ENCODE data around the gene OR51A2. TPM values are rescaled to one million over a fixed set of nuclear protein-coding genes. Genes with fewer than 3 reads are reported as not detected.
"Not testable (repeated sequence)": the region's sequence is repeated elsewhere in the genome, so short reads cannot be mapped to it uniquely, and the experiment has no call there.

OR51A2 gene, protein sequence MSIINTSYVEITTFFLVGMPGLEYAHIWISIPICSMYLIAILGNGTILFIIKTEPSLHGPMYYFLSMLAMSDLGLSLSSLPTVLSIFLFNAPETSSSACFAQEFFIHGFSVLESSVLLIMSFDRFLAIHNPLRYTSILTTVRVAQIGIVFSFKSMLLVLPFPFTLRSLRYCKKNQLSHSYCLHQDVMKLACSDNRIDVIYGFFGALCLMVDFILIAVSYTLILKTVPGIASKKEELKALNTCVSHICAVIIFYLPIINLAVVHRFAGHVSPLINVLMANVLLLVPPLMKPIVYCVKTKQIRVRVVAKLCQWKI
- not detected for total RNA-seq

DNA sequence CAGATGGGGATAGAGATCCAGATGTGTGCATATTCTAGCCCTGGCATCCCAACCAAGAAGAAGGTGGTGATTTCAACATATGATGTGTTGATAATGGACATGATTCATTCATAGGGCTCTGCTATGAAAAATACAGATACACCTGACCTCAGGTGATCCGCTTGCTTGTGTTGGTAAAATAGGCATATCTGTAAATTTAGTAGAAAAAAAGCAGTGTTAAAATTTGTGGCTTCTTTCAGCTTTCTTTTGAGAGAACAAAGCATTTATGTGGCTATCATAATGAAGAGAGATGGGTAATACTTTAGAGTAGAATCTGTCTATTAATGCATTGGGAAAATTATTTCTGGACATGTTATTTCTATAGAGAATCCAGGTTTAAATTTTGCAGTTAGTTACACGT is at the start of gene OR51A2:
Gene OR51A2 (minus strand): TSS at position 101 of the 400 bp plus-strand sequence. CDS start 0 bp downstream, at position 101.
- DNase-seq (ENCODE audit: low spot score); ATAC-seq: not testable (repeated sequence)

DNA sequence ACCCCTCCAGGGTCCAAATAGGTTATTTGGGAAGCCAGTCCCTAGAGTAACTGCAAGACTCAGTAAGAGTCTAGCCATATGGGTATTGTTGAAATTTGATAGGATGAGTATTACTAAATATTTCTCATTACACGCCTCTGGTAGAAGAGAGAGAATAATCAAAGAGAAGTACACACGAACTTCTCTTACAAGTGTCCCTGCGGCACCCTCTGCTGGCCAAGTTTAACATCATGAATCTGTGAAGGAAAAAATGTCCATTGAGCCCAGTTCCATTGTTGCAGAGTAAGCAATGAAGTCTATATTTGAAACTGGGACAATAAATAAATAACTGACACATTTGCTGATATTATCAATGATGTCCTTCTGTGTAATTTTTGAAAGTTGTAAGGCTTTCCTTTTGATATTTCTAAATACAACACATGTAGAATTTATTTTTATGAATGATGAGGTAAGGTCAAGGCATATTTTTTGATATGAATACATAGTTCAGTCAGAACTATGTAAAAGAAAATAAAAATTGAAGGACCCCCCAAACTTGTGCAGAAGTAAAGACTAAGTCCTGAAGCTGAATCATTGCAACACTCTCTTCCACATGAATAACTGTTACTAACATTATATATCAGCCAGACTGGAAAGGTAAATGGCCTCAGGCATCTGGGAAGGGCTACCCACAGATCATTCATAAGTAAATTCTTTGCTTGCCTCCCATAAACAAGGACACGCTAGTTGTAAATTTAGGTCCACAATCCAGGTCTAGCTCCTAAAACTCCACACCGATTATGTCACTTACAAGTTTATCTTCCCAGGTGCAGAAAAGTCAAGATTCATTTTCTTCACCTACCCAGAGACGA is 49.1 kb upstream of the OR51A2 start:
- peak; percentile 86 for ATAC-seq
- DNase-seq (ENCODE audit: low spot score): peak; percentile 50

DNA sequence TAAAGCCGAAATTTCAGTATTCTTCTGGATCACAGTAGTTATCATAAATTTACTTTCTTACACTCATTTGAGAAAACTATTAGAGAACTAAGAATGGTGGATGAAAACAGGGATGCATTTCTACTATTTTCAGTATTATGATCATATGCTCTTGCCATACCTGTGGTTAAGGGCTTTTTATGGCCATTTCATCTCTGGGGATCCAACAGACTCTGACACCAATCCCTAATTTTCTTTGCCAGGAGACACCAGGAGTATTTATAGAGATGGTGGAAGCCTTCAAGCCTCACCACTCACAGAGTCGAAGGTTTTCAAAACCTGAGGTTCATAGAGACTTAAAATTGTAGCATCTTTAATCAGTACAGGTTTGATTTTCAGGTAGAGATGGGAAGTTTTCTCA is 39.0 kb upstream of the OR51A2 start, which contains the start of gene OR51L1:
Gene OR51L1 (plus strand): TSS at position 301 of the 400 bp plus-strand sequence. CDS start 4,132 bp downstream, outside the sequence.
- DNase-seq (ENCODE audit: low spot score): no peak

GRCh38 chr11:4991060-4991459 is 35.5 kb upstream of the OR51A2 start:
- DNase-seq (ENCODE audit: low spot score) (no peak), ATAC-seq (no peak)

More for the DNA sequence above, 39.0 kb upstream of the OR51A2 start, which contains the start of gene OR51L1:
- ATAC-seq: no peak

DNA sequence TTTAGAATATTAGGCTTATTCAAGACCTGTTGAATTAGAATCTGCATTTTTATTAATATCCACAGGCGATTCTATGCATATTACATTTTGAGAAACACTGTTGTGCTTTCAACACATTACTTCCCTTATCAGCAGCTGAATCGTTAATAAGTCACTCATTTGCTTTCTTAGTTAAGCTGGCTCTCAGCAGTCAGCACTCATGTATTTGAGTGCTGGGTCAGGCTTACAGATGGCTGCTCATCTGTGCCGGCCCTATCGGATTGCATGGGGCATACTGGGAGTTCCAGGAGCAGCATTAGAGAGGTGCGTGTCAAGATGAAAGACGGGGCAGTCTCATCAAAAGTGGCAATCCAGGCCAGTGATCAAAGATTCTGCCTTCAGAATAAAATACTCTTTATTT is 28.3 kb upstream of the OR51A2 start:
- DNase-seq (ENCODE audit: low spot score) (no peak), ATAC-seq (peak; percentile 62)

DNA sequence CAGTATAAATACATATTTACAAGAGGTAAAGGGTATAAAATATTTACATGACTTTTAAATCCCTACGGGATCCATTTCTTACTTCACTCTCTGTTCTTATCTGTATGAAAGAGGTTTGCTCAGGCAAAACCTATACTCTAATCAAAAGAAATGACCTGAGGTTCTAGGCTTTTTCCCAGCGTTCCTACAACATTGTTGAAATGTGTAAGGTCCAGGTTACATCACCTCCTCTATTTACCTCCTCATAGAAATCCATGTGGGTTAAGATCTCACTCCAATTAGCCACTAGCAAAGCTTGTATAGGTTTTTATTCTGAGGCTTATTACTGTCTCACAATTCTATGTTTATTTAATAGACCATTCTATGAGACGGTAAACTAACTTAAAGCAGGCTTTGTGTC is 27.2 kb upstream of the OR51A2 start:
- peak; percentile 54 for ATAC-seq
- no peak for DNase-seq (ENCODE audit: low spot score)

DNA sequence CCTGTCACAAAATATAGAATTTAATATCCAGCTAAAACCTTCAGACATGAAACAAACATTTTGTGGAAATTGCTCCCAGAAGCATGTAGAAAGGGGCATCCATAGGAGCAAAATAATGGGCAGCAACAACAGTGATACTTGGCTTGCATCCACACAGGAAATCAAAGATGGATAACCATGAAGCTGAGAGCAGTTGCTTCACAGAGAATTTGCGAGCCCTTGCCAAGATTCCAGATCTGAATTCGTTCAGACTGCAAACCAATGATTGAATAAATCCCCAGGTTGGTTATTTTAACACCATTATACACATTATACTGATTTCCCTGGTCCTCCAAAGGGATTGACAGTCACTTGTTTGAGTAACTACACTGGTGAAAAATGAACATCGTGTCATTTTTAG is 23.5 kb upstream of the OR51A2 start:
- DNase-seq (ENCODE audit: low spot score) (no peak), ATAC-seq (no peak)

GRCh38 chr11:4975436-4975835 is 19.9 kb upstream of the OR51A2 start:
- DNase-seq (ENCODE audit: low spot score) (no peak), ATAC-seq (no peak)

DNA sequence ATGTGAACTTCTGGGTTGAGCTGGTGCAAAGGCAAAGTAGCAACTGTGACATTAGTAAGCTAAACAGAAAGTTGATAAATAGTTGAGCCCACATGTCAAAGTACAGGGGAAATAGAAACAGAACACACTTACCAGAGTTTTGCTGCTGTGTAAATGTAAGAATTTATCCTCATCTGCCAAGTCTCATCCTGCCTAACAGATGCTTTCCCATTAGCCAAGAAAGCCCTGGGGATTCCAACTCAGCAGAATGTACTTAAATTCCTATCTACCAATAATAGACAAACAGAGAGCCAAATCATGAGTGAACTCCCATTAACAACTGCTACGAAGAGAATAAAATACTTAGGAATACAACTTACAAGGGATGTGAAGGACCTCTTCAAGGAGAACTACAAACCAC is 7.3 kb upstream of the OR51A2 start:
- ATAC-seq (no peak), DNase-seq (ENCODE audit: low spot score) (no peak)

DNA sequence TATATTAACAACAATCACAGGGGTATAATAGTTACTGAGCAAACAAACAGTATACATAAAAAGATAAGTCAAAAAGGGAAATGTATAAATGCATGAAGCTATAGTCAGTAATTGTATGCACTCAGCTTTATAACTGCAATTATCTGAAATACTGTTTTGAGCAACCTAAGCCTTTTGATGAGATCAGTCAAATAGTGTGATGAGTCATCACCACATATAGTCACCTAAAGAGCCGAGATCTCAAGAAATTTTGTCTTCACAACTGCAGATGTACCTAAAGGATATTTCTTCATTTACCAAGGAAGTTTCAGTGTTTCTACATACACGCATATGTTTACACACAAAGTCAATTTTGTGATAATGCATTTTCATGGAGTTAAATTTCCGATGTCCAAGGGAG is 5.4 kb upstream of the OR51A2 start:
- DNase-seq (ENCODE audit: low spot score) (no peak), ATAC-seq (no peak)

- no peak for DNase-seq (ENCODE audit: low spot score)
- ATAC-seq: no peak
Observed at GRCh38 chr11:4957396-4957795, 1.9 kb upstream of the OR51A2 start.

DNA sequence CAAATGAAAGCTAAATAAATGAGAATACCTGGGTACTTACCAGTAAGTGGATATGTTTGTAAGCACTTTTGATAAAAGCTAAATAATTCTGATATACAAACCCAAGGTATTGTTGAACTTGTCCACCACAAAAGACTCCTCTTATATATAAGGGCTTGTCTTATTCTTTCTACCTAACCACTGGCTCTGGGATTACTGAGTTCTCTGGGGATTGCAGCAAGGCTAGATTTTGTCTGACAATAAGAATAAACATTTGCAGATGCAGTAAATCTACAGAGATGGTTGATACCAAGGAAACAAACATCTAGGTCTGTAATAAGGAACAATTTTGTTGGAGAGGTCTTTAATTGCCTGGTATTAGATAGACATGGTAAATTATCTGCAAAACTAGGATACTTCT is 8.0 kb downstream of the OR51A2 start, which contains the start of gene OR51A4:
Gene OR51A4 (minus strand): TSS at position 101 of the 400 bp plus-strand sequence. CDS start 505 bp downstream, outside the sequence.
- no peak for DNase-seq (ENCODE audit: low spot score)
- no peak for ATAC-seq

- ATAC-seq (no peak), DNase-seq (ENCODE audit: low spot score) (no peak)
Observed at GRCh38 chr11:4936745-4937144, 18.8 kb downstream of the OR51A2 start.

DNA sequence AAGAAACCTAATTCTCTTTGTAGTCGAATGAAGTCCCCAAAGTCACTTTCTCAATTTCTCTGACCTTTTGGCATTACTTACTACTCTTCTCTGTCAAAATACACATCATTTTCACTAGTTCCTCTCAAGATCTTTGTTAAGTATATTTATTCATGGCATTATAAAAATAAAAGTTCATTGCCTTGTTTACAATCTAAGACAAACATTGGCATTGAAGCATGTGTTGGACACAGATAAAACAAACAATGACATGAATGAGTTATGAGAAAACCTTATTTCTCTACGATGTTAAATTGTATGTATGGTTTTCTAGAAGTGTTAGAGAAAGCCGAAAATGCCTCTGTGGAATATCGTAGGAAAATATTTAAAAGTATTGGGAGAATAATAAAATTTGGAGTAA is 22.8 kb downstream of the OR51A2 start:
- ATAC-seq (no peak), DNase-seq (ENCODE audit: low spot score) (no peak)

GRCh38 chr11:4926608-4927007 is 28.9 kb downstream of the OR51A2 start:
- ATAC-seq (no peak), DNase-seq (ENCODE audit: low spot score) (no peak)

DNA sequence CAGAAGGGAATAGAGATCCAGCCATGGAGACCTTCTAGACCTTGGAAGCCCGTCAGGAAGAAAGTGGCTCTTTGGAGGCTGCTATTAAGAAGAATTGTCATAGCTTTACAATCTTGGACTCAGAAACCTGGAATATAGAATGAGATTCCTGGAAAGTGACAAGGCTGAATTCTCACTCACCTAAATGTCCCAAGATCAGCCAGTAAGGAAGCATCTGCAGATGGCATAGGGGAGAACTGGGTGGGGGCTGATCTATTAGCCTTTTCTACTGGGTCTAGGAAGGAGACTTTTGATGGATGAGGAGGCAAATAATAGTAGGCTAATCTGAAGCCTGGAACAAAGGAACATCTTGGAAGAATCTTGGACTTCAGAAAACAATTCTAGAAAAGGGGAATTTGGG is 31.3 kb downstream of the OR51A2 start, which contains the start of gene OR51G1:
Gene OR51G1 (minus strand): TSS at position 101 of the 400 bp plus-strand sequence. CDS start 0 bp downstream, at position 101.
- ATAC-seq: no peak
- no peak for DNase-seq (ENCODE audit: low spot score)

- no peak for DNase-seq (ENCODE audit: low spot score)
- ATAC-seq: no peak
Observed at GRCh38 chr11:4922304-4922703, 33.2 kb downstream of the OR51A2 start.

DNA sequence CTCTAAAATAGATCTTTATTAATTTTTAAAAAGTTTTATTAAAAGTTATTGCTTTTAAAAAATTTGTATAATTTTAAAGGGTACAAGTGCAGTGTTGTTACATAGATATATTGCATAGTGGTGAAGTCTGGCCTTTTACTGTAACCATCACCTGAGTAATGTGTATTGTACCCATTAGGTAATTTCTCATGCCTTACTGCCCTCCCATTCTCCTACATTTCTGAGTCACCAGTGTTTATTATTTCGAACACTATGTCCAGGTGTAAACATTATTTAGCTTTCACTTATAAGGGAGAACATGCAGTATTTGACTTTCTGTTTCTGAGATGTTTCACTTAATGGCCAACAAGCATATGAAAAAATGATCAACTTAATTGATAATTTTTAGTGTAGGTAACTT is 33.7 kb downstream of the OR51A2 start:
- no peak for ATAC-seq
- no peak for DNase-seq (ENCODE audit: low spot score)

GRCh38 chr11:4919250-4919649 is 36.3 kb downstream of the OR51A2 start, which contains the start of gene OR51G2:
OR51G2 (minus strand) TSS chr11:4919350; CDS start chr11:4915663, 3,687 bp downstream.
- DNase-seq (ENCODE audit: low spot score) (no peak), ATAC-seq (no peak)

DNA sequence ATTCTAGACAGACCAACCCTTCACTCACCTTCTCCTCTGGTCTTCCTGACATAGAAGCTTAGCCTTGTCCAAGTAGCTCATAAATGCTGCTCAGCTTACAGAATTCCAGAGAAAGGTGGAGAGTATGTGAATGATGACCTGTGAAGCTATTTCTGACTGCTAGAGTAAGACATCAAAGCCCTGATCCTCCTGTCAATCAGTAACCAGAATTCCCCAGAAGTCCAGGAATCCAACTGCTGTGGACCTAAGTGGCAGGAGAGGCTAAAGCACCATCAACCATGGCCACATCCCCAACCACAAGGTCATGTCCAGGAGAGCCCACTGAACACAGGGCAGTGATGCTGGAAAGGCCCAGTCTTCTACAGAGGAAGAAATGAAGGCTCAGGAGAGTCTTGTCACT is 38.9 kb downstream of the OR51A2 start:
- no peak for DNase-seq (ENCODE audit: low spot score)
- no peak for ATAC-seq
